Gastrocnemius medialis (tissue), 4 donors: ENCODE data around the gene GFM2. TPM values are rescaled to one million over a fixed set of nuclear protein-coding genes. Genes with fewer than 3 reads are reported as not detected.

Experiments used
- ATAC-seq, 2 donors: fragments of 150-250 bp; one replicate each; pipeline ENCODE4 v1.9.1; 2016
- DNase-seq, 2 donors: peaks; one replicate each; pipeline ENCODE4 v3.0.0-alpha.2; 2019
- H3K27ac ChIP-seq, 4 donors: fragments of 200-600 bp; sonication (generic); 1 replicate in 1 of 4; 2 replicates in 3 of 4; pipeline ENCODE4 v1.5.1; 2016 to 2018; ENCODE audit warnings: mild to moderate bottlenecking in 2 of 4, moderate library complexity in 1 of 4
- H3K27me3 ChIP-seq, 3 donors: fragments of 200-600 bp; sonication (generic) in 2 of 3; 1 replicate in 1 of 3; 2 replicates in 2 of 3; pipeline versions ENCODE4 v1.5.1 to v1.6.0; 2016 to 2019; ENCODE audit warnings: mild to moderate bottlenecking in 1 of 3, moderate library complexity in 1 of 3
- H3K36me3 ChIP-seq, 2 donors: fragments of 200-600 bp; sonication (generic) in 1 of 2; one replicate each; pipeline ENCODE4 v1.5.1; 2017 to 2018
- H3K4me1 ChIP-seq, 2 donors: fragments of 200-600 bp; sonication (generic) in 1 of 2; one replicate each; pipeline ENCODE4 v1.5.1; 2016 to 2017; ENCODE audit warnings: mild to moderate bottlenecking in 2 of 2
- H3K4me3 ChIP-seq, 4 donors: fragments of 200-600 bp; sonication (generic) in 3 of 4; 1 replicate in 1 of 4; 2 replicates in 3 of 4; pipeline ENCODE4 v1.5.1; 2016 to 2019; ENCODE audit warnings: mild to moderate bottlenecking in 2 of 4
- H3K9me3 ChIP-seq, 3 donors: fragments of 200-600 bp; sonication (generic) in 2 of 3; 1 replicate in 1 of 3; 2 replicates in 2 of 3; pipeline ENCODE4 v1.5.1; 2016 to 2019
- CTCF ChIP-seq, 5 experiments: fragments of 450-650 bp in 3 of 5; fragments of 200-600 bp in 2 of 5; sonication (generic) in 2 of 5; IDR thresholded peaks in 4 of 5; conservative IDR thresholded peaks in 1 of 5; 1 replicate in 4 of 5; 2 replicates in 1 of 5; pipeline ENCODE4 v1.5.1; 2016 to 2019; ENCODE audit warnings: antibody characterized with exemption in 5 of 5, mild to moderate bottlenecking in 3 of 5, moderate library complexity in 3 of 5
- POLR2A ChIP-seq, 2 donors: fragments of 450-650 bp; IDR thresholded peaks; one replicate each; pipeline ENCODE4 v1.6.1; 2017; ENCODE audit warnings: antibody characterized with exemption in 2 of 2, mild to moderate bottlenecking in 2 of 2, moderate library complexity in 2 of 2
- in situ Hi-C, 4 donors: fragments of 200-750 bp; cut with MboI; loops; one replicate each; pipeline versions ENCODE4 v1.15.0 to v1.8.0; 2017; ENCODE audit warnings: low sequenced_read_pairs in 4 of 4
- intact Hi-C: fragments of 100-400 bp; cut with DNase I; formaldehyde crosslinking; loops from one replicate; pipeline ENCODE4 v1.15.1; 2023; ENCODE audit warnings: low total_unique reads
- total RNA-seq, 4 donors: library from RNA; depleted of rRNA; stranded (reverse); fragments of >200 nt; gene quantifications; one replicate each; pipeline versions ENCODE4 v1.1.0 to v1.2.3, GENCODE V29; 2016

The GFM2 gene
- total RNA-seq, 4 donors from 2014 or later, result 19.4 to 25.6 (median 23.8) TPM

- TF ChIP-seq CTCF (IDR thresholded peaks at IDR 0.05 in 4 of 5, conservative IDR thresholded peaks at IDR 0.05 in 1 of 5) (no peak), POLR2A (IDR thresholded peaks at IDR 0.05) (no peak)
- intact Hi-C loops (no loop called here), in situ Hi-C loops (loop anchor here in 1 of 4 donors (25.0 kb wide), 1 partner anchor 1210 kb away; the partner anchor contains the start of genes ANKRA2 and UTP15)
- ATAC-seq (no peak), DNase-seq (no peak)
- Histone ChIP-seq H3K4me1 (peaks cover 8 to 9% of the 10 kb centered on the region in 2 donors), H3K9me3 (no peaks in the 10 kb centered on the region), H3K4me3 (no peak overlapping the region), H3K36me3 (peaks cover 0 to 78% of the 10 kb centered on the region in 2 donors), H3K27me3 (no peaks in the 10 kb centered on the region), H3K27ac (no peak overlapping the region)
These were observed 5.4 kb upstream of the GFM2 start for GRCh38 chr5:74772359-74772758.

DNA sequence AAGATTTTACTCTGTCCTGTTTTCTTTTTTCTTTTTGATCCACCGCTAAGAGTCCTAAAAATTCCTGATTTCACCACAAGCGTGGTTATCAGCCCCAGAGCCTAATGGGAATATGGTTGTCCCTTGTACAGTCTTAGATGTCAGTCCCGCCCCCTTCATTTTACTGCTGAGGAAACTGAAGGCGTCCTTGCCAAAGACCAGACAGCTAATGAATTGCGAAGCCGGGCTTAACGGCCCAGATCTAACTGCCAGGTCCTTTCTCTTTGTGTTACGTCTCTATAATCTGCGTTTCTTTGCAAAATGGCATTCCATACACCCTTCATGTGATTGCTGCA, 629 bp upstream of the GFM2 start:
- Histone ChIP-seq H3K4me3 (peak overlapping the region; percentile 76 to 99 (median 97)), H3K27me3 (no peaks in the 10 kb centered on the region), H3K27ac (peak overlapping the region; percentile 82 to 90 (median 87)), H3K4me1 (peaks cover 25% of the 10 kb centered on the region in 2 donors), H3K9me3 (no peaks in the 10 kb centered on the region), H3K36me3 (peaks cover 0 to 38% of the 10 kb centered on the region in 2 donors)
- intact Hi-C loops, result loop anchor here (1.0 to 5.0 kb wide), 3 partner anchors 569 to 1200 kb away; partner anchors contain the start of genes ANKRA2 and UTP15
- in situ Hi-C loops, result loop anchor here in 1 of 4 donors (25.0 kb wide), 1 partner anchor 1205 kb away; the partner anchor contains the start of genes ANKRA2 and UTP15
- DNase-seq (no peak), ATAC-seq (no peak)
- no peak for TF ChIP-seq CTCF (IDR thresholded peaks at IDR 0.05 in 4 of 5, conservative IDR thresholded peaks at IDR 0.05 in 1 of 5)
- TF ChIP-seq POLR2A (IDR thresholded peaks at IDR 0.05), result no peak

DNA sequence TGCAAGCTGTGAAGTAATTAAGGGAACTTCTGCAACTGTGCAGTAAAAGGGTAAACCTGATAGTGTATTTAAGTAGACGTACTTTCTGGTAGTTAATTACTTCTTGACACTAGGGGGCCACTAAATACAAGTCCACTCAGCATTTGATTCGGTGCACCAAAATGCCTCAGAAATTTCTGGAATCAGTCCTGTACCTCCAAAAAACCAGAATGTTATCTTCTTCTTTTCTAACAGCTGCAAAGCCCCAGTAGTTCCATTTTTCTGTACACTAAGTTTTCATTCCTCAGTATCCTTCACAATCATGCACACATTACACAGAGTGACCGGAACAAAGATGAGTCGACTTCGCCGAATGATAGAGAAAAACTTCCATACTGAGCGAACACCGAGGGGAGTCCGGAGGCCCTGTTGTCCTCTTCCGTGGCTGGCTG, 484 bp downstream of the GFM2 start:
- no peaks in the 10 kb centered on the region for H3K9me3 ChIP-seq
- peak overlapping the region; percentile 82 to 90 (median 87) for H3K27ac ChIP-seq
- no peaks in the 10 kb centered on the region for H3K27me3 ChIP-seq
- ATAC-seq (peak; percentile 45 to 61), DNase-seq (no peak)
- H3K36me3 ChIP-seq, result peaks cover 0 to 32% of the 10 kb centered on the region in 2 donors
- H3K4me3 ChIP-seq, result peak overlapping the region; percentile 76 to 99 (median 97)
- intact Hi-C loops (loop anchor here (1.0 to 5.0 kb wide), 2 partner anchors 81 to 1199 kb away; partner anchors contain the start of genes ANKRA2, HEXB and UTP15), in situ Hi-C loops (loop anchor here in 1 of 4 donors (25.0 kb wide), 1 partner anchor 1204 kb away; the partner anchor contains the start of genes ANKRA2 and UTP15)
- H3K4me1 ChIP-seq, result peaks cover 25 to 29% of the 10 kb centered on the region in 2 donors
- TF ChIP-seq CTCF (IDR thresholded peaks at IDR 0.05 in 4 of 5, conservative IDR thresholded peaks at IDR 0.05 in 1 of 5) (peak in 3 of 5 experiments; percentile 23 to 47 (median 29)), POLR2A (IDR thresholded peaks at IDR 0.05) (no peak)

DNA sequence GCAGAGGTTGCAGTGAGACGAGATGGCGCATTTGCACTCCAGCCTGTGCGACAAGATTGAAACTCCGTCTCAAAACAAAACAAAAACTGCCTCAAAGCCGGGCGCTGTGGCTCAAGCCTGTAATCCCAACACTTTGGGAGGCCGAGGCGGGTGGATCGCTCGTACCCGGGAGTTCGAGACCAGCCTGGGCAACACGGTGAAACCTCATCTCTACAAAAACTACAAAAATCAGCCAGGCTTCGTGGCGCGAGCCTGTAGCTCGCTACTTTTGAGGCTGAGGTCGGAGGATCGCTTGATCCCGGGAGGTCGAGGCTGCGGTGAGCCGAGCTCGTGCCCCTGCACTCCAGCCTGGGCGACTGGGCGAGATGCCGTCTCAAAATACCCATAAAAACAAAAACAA, 988 bp downstream of the GFM2 start:
- in situ Hi-C loops, result loop anchor here in 1 of 4 donors (25.0 kb wide), 1 partner anchor 1204 kb away; the partner anchor contains the start of genes ANKRA2 and UTP15
- TF ChIP-seq POLR2A (IDR thresholded peaks at IDR 0.05) (no peak), CTCF (IDR thresholded peaks at IDR 0.05 in 4 of 5, conservative IDR thresholded peaks at IDR 0.05 in 1 of 5) (no peak)
- DNase-seq (no peak), ATAC-seq (no peak)
- H3K4me3 ChIP-seq, result peak overlapping the region; percentile 76 to 99 (median 97)
- intact Hi-C loops, result loop anchor here (1.0 to 5.0 kb wide), 2 partner anchors 81 to 1199 kb away; partner anchors contain the start of genes ANKRA2, HEXB and UTP15
- no peaks in the 10 kb centered on the region for H3K9me3 ChIP-seq
- no peaks in the 10 kb centered on the region for H3K27me3 ChIP-seq
- H3K27ac ChIP-seq, result peak overlapping the region; percentile 82 to 90 (median 87)
- peaks cover 25 to 29% of the 10 kb centered on the region in 2 donors for H3K4me1 ChIP-seq
- H3K36me3 ChIP-seq, result peaks cover 0 to 27% of the 10 kb centered on the region in 2 donors
